ENCODE measurements around the gene ZMPSTE24. TPM values are rescaled to one million over a fixed set of nuclear protein-coding genes. Genes with fewer than 3 reads are reported as not detected.

ZMPSTE24 gene
- total and polyA plus RNA-seq, 2 of the 4 experiments (the other 2 are of a cell fraction) = 21.0 to 28.9 TPM

- H4K91ac ChIP-seq (ENCODE audit: insufficient read depth, low read depth, low read length) = no peak overlapping the region
- H3K9me1 ChIP-seq (ENCODE audit: insufficient read depth, low read length) = no peaks in the 10 kb centered on the region
- no peak overlapping the region for H4K5ac ChIP-seq (ENCODE audit: low read depth, low read length)
- no peak overlapping the region for H3K56ac ChIP-seq (ENCODE audit: extremely low read depth, insufficient read depth, low read length)
- 93% methylated on average over 3 of the region's 10 CpGs; no CpG with 5 or more reads in 1 of the 2 experiments for WGBS, 2 experiments (ENCODE audit: extremely low coverage in 2 of 2, insufficient read length in 1 of 2)
- no peaks in the 10 kb centered on the region for H4K20me1 ChIP-seq (ENCODE audit: insufficient read depth, low read length)
- H2AK5ac ChIP-seq (ENCODE audit: low read depth, low read length) = no peak overlapping the region
- BruUV-seq (replicated peaks) = no TSS peak
- no peak overlapping the region for H3K27ac ChIP-seq (ENCODE audit: insufficient read depth, low read length)
- H4K8ac ChIP-seq (ENCODE audit: low read depth in 2 of 2, low read length in 2 of 2) = no peak overlapping the region
- no peak overlapping the region for H2BK20ac ChIP-seq (ENCODE audit: low read depth, low read length)
- no peak overlapping the region for H3K14ac ChIP-seq (replicated peaks; ENCODE audit: low read depth, low read length)
- no peak overlapping the region for H3K9ac ChIP-seq (ENCODE audit: low read depth, low read length)
- no peak overlapping the region for H2BK120ac ChIP-seq (ENCODE audit: low read depth, low read length)
- ATAC-seq (ENCODE audit: low read depth) (no peak), DNase-seq (no peak)
- H2AK9ac ChIP-seq (replicated peaks; ENCODE audit: low read depth, low read length, poor library complexity) = peak overlapping the region; percentile 67
- no peak overlapping the region for H2BK5ac ChIP-seq (ENCODE audit: low read depth, low read length, poor library complexity, severe bottlenecking)
- H3K4ac ChIP-seq (ENCODE audit: low read depth, low read length) = no peak overlapping the region
- no peak overlapping the region for H3K18ac ChIP-seq (ENCODE audit: low read depth, low read length)
- H3K79me1 ChIP-seq (ENCODE audit: low read depth in 1 of 2, low read length in 2 of 2) = no peaks in the 10 kb centered on the region
- dilution Hi-C loops (cut with HindIII; ENCODE audit: low sequenced_read_pairs, unreplicated experiment) = no loop called here
- intact Hi-C loops (cut with micrococcal nuclease) = no loop called here
- in situ Hi-C loops (cut with MboI; ENCODE audit: low sequenced_read_pairs) = no loop called here
- H3K4me2 ChIP-seq (ENCODE audit: low read depth, low read length) = no peak overlapping the region
- H3K4me1 ChIP-seq (ENCODE audit: control insufficient read depth, insufficient read depth, low read length) = no peaks in the 10 kb centered on the region
- ChIA-PET POLR2A (ENCODE audit: unreplicated experiment) (interaction anchor here (0.7 kb wide), 1 partner anchor 14 kb away, joined by 3 read pairs; no protein-coding TSS in a partner anchor), CTCF (no interaction called here)
- no peak overlapping the region for H2BK15ac ChIP-seq (ENCODE audit: low read depth, low read length)
- no peak overlapping the region for H3K4me3 ChIP-seq (ENCODE audit: insufficient read depth, low read depth, low read length)
- TF ChIP-seq CTCF (conservative IDR thresholded peaks at IDR 0.05; ENCODE audit: low read depth, low read length) = no peak
- no peak for TF ChIP-seq BHLHE40 (IDR thresholded peaks at IDR 0.05; ENCODE audit: low read depth, low read length)
- no peak for TF ChIP-seq MAFK (IDR thresholded peaks at IDR 0.05; ENCODE audit: low read depth, low read length)
- TF ChIP-seq MAZ (IDR thresholded peaks at IDR 0.05; ENCODE audit: borderline replicate concordance, low read depth, low read length) = no peak
- TF ChIP-seq SMC3 (IDR thresholded peaks at IDR 0.05; ENCODE audit: low read depth, low read length) = no peak
- TF ChIP-seq MXI1 (IDR thresholded peaks at IDR 0.05; ENCODE audit: borderline replicate concordance, low read depth, low read length) = no peak
- TF ChIP-seq USF2 (IDR thresholded peaks at IDR 0.05; ENCODE audit: low read depth, low read length) = no peak
- no peak for TF ChIP-seq CHD1 (IDR thresholded peaks at IDR 0.05; ENCODE audit: low read depth, low read length)
- no peak for TF ChIP-seq RFX5 (IDR thresholded peaks at IDR 0.05; ENCODE audit: low read depth, low read length)
- TF ChIP-seq RCOR1 (IDR thresholded peaks at IDR 0.05; ENCODE audit: insufficient replicate concordance, low read length) = no peak
- TF ChIP-seq NFE2L2 (IDR thresholded peaks at IDR 0.05; ENCODE audit: low read depth, low read length) = no peak
- no peak for TF ChIP-seq RAD21 (IDR thresholded peaks at IDR 0.05; ENCODE audit: low read length)
- no peaks in the 10 kb centered on the region; the same call in 1 of the 2 replicates for H3K27me3 ChIP-seq (ENCODE audit: control insufficient read depth, insufficient read depth, low read length)
- H2AFZ ChIP-seq (replicated peaks; ENCODE audit: low read length, poor library complexity) = no peak overlapping the region
- H3K9me3 ChIP-seq (ENCODE audit: control insufficient read depth, insufficient read depth, low read length) = no peaks in the 10 kb centered on the region
- H3K36me3 ChIP-seq (ENCODE audit: control insufficient read depth, insufficient read depth, low read length) = no peaks in the 10 kb centered on the region
- no peak overlapping the region for H3K23ac ChIP-seq (ENCODE audit: low read depth, low read length)
These were observed 43.0 kb downstream of the ZMPSTE24 start for GRCh38 chr1:40301066-40301465.
